Jurkat, Clone E6-1 (cell line): ENCODE measurements around the gene TAAR1.
"Not testable (repeated sequence)": the region's sequence is repeated elsewhere in the genome, so short reads cannot be mapped to it uniquely, and the experiment has no call there.

Experiments used
- DNase-seq: peaks from one replicate; pipeline ENCODE4 v3.0.0-alpha.2; 2011; ENCODE audit warnings: low read depth, low spot score
- H3K4me3 ChIP-seq: 2 replicates; pipeline ENCODE4 v1.5.1; 2011; ENCODE audit warnings: mild to moderate bottlenecking, low read length, control low read depth, moderate library complexity

TAAR1 gene

GRCh38 chr6:132604635-132605152 lies 54.3 kb downstream of the TAAR1 start:
- no peak for DNase-seq
- no peak overlapping the region for H3K4me3 ChIP-seq

- H3K4me3 ChIP-seq, DNase-seq: not testable (repeated sequence)
Observed at GRCh38 chr6:132600900-132601299, 58.1 kb downstream of the TAAR1 start.

GRCh38 chr6:132598473-132598872 lies 60.5 kb downstream of the TAAR1 start:
- no peak overlapping the region for H3K4me3 ChIP-seq
- peak; percentile 4 for DNase-seq

- no peak overlapping the region for H3K4me3 ChIP-seq
- DNase-seq, result no peak
Observed at GRCh38 chr6:132596201-132596600, 62.8 kb downstream of the TAAR1 start.
